Measurements from ENCODE around the gene LRBA. TPM values are rescaled to one million over a fixed set of nuclear protein-coding genes. Genes with fewer than 3 reads are reported as not detected.

LRBA gene
- total and polyA plus RNA-seq, 3 donors from 2014 or later = 24.6 to 61.1 (median 60.8) TPM

DNA sequence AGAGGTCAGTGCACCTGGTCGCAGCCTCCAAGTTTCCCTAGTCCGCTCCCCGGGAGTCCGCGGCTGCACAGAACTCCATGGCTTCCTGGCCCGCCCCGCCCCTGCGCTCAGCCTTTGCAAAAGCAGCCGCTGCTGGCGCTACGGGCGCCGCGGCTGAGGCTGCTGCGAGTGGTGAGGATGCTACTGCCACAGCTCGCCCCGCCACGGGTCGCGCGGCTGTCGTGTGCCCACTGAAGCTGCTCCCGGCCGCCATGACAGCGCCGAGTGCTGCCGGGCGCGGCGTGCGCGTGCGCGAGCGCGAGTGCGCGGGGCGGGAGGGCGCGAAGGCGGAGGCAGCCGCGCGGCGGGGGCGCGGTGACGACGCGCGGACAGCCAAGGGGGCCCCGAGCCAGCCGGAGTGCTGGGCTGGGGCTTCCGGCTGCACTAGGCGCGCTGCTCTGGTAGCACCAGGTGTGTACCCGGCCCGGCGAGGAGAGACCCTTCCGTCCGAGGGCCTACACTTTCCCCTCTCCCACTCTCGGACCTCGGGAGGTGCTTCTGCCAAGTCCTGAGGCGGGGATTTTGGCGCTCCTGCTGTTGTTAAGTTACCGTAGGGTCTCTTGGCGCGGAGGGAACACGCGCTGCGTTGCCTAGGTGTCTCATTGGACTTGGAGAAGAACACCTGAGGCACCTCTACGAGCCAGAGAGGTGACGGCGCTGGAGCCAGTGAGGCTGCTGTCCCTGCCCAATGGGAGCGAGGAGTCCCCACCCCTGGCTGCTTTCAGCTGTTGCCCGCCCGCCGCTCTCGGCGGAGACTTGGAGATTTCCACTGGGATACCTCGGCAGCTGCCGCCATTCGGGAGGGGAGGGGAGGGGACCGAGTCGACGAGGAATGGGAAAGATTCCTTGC, 619 bp upstream of the LRBA start:
- intact Hi-C loops (cut with DNase I; ENCODE audit: low total_unique reads) = no loop called here
- 1% methylated on average over 31 to 53 of the region's 87 CpGs for WGBS, 2 donors
- TF ChIP-seq, protein P1, sequence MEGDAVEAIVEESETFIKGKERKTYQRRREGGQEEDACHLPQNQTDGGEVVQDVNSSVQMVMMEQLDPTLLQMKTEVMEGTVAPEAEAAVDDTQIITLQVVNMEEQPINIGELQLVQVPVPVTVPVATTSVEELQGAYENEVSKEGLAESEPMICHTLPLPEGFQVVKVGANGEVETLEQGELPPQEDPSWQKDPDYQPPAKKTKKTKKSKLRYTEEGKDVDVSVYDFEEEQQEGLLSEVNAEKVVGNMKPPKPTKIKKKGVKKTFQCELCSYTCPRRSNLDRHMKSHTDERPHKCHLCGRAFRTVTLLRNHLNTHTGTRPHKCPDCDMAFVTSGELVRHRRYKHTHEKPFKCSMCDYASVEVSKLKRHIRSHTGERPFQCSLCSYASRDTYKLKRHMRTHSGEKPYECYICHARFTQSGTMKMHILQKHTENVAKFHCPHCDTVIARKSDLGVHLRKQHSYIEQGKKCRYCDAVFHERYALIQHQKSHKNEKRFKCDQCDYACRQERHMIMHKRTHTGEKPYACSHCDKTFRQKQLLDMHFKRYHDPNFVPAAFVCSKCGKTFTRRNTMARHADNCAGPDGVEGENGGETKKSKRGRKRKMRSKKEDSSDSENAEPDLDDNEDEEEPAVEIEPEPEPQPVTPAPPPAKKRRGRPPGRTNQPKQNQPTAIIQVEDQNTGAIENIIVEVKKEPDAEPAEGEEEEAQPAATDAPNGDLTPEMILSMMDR (IDR thresholded peaks at IDR 0.05) = no peak
- TF ChIP-seq POLR2A (IDR thresholded peaks at IDR 0.05) = no peak

DNA sequence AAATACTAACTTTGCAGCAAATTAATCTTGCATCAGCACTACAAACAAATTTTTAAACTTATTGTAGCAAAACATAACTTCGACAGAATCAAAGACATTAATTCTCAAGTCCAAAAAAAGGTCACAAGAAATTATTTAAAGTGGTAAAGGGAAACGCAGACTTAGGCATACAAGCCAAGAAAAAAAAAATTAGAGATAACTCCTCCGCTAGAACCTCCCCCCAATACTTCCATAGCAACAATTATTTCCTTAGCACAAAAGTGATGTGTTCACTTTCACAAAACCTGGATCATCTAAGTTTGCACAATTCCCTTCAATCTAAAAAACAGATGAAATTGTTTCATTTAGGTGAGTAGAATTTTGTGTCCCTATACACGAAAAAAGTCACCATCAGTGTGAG, 1.1 kb downstream of the LRBA start:
- DNase-seq = no peak
- intact Hi-C loops (cut with DNase I; ENCODE audit: low total_unique reads) = no loop called here
- H3K27ac ChIP-seq = peak overlapping the region; percentile 91 to 95
- no peaks in the 10 kb centered on the region for H3K9me3 ChIP-seq
- peaks cover 5% of the 10 kb centered on the region for H3K4me1 ChIP-seq
- H3K4me3 ChIP-seq = peak overlapping the region; percentile 98 to 99
- H3K27me3 ChIP-seq = no peaks in the 10 kb centered on the region
- no peaks in the 10 kb centered on the region for H3K36me3 ChIP-seq (ENCODE audit: low read depth, missing control alignments)
- TF ChIP-seq, protein P1 (IDR thresholded peaks at IDR 0.05) = no peak
- no peak for TF ChIP-seq POLR2A (IDR thresholded peaks at IDR 0.05)
- 12% methylated on average over 4 of the region's 4 CpGs for WGBS, 2 donors

More for the DNA sequence above, 619 bp upstream of the LRBA start:
- no peaks in the 10 kb centered on the region for H3K9me3 ChIP-seq
- H3K4me1 ChIP-seq = peaks cover 5% of the 10 kb centered on the region
- no peaks in the 10 kb centered on the region for H3K36me3 ChIP-seq (ENCODE audit: low read depth, missing control alignments)
- peak overlapping the region; percentile 98 to 99 for H3K4me3 ChIP-seq
- H3K27me3 ChIP-seq = no peaks in the 10 kb centered on the region
- DNase-seq = peak; percentile 81
- peak overlapping the region; percentile 91 to 95 for H3K27ac ChIP-seq

DNA sequence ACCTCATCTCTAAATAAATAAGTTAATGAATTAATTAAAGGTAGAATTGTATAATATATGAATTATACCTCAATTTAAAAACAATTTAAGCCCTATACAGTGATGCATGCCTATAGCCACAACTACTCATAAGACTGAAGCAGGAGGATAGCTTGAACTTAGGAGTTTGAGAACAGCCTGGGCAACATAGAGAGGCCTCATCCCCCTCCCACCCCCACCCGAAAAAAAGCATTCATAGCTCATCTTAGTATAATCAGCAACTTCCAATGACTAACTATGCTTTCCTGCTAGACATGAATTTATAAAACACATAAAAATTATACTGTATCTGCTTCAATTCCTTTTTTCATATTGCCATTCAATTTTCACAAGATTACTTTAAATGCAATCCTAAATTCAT, 1.6 kb downstream of the LRBA start:
- TF ChIP-seq, protein P1 (IDR thresholded peaks at IDR 0.05) = no peak
- no peak for TF ChIP-seq POLR2A (IDR thresholded peaks at IDR 0.05)
- H3K36me3 ChIP-seq (ENCODE audit: low read depth, missing control alignments) = no peaks in the 10 kb centered on the region
- no peak overlapping the region for H3K4me3 ChIP-seq
- intact Hi-C loops (cut with DNase I; ENCODE audit: low total_unique reads) = no loop called here
- H3K27ac ChIP-seq = no peak overlapping the region
- H3K27me3 ChIP-seq = no peaks in the 10 kb centered on the region
- no peaks in the 10 kb centered on the region for H3K9me3 ChIP-seq
- no peak for DNase-seq
- 7 to 36% methylated on average over 1 of the region's 1 CpG for WGBS, 2 donors
- H3K4me1 ChIP-seq = peaks cover 5% of the 10 kb centered on the region

DNA sequence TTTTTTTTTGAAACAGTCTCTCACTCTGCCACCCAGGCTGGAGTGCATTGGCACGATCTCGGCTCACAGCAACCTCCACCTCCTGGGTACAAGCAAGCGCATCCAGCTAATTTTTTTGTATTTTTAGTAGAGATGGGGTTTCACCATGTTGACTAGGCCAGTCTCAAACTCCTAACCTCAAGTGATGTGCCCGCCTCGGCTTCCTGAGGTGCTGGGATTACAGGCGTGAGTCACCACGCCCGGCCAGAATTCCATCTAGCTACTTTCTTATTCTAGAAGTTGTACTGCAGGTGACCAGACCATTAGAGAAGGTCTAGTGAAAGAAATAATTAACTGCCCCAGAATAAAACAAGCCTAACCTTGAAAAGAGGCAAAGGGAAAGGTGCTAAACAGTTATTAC, 2.3 kb downstream of the LRBA start:
- WGBS, 2 donors = 85 to 92% methylated on average over 8 of the region's 8 CpGs
- Histone ChIP-seq H3K27me3 (no peaks in the 10 kb centered on the region), H3K4me3 (no peak overlapping the region), H3K4me1 (peaks cover 5% of the 10 kb centered on the region), H3K36me3 (ENCODE audit: low read depth, missing control alignments) (no peaks in the 10 kb centered on the region), H3K27ac (no peak overlapping the region), H3K9me3 (no peaks in the 10 kb centered on the region)
- intact Hi-C loops (cut with DNase I; ENCODE audit: low total_unique reads) = no loop called here
- DNase-seq = no peak
- TF ChIP-seq, protein P1 (IDR thresholded peaks at IDR 0.05) = no peak
- TF ChIP-seq POLR2A (IDR thresholded peaks at IDR 0.05) = no peak

Data from testis (tissue), 3 donors.